Lower lobe of right lung (tissue), 2 donors: ENCODE results near the gene HAGHL. TPM values are rescaled to one million over a fixed set of nuclear protein-coding genes. Genes with fewer than 3 reads are reported as not detected.
A peak's percentile ranks its signal among the peaks of the same experiment; 100 is the strongest.

Source experiments
- ATAC-seq, 2 donors: fragments of 200-7000 bp; cut with Tn5 transposase; one replicate each; pipeline ENCODE4 v1.9.1; 2020 to 2022; ENCODE audit warnings: mild to moderate bottlenecking in 2 of 2, moderate library complexity in 2 of 2
- DNase-seq: peaks from one replicate; pipeline ENCODE4 v3.0.0-alpha.2; 2020
- H3K27ac ChIP-seq: fragments of 200-600 bp; one replicate; pipeline ENCODE4 v1.8.0; 2022
- H3K27me3 ChIP-seq: fragments of 200-600 bp; one replicate; pipeline ENCODE4 v1.8.0; 2022; ENCODE audit warnings: low read depth
- H3K36me3 ChIP-seq: fragments of 200-600 bp; one replicate; pipeline ENCODE4 v1.8.0; 2022; ENCODE audit warnings: mild to moderate bottlenecking
- H3K4me1 ChIP-seq: fragments of 200-600 bp; one replicate; pipeline ENCODE4 v1.8.0; 2022
- H3K4me3 ChIP-seq: fragments of 200-600 bp; one replicate; pipeline ENCODE4 v1.8.0; 2022; ENCODE audit warnings: mild to moderate bottlenecking
- H3K9me3 ChIP-seq: fragments of 200-600 bp; one replicate; pipeline ENCODE4 v1.8.0; 2022
- CTCF ChIP-seq: fragments of 200-600 bp; IDR thresholded peaks from one replicate; pipeline ENCODE4 v1.8.0; 2022; ENCODE audit warnings: antibody characterized with exemption, mild to moderate bottlenecking
- intact Hi-C: fragments of 100-400 bp; cut with DNase I; formaldehyde crosslinking; loops from one replicate; pipeline ENCODE4 v1.11.0; 2022
- total RNA-seq: library from RNA; stranded (reverse); fragmentation: NEBNext Ultra II Directional; extraction: Animal tissue kit (Norgen Biotek cat#: 25700); gene quantifications from one replicate; pipeline ENCODE4 v1.2.1, GENCODE V29; 2021
- donor health status: DM: no; HTN: yes; CAD: no; lungs with severe emphysema.

The HAGHL gene
- total RNA-seq, 1 donor from 2014 or later = 15.6 TPM

GRCh38 chr16:693364-693763 is 33.5 kb upstream of the HAGHL start:
- peaks cover 54% of the 10 kb centered on the region for H3K27me3 ChIP-seq
- DNase-seq = no peak
- intact Hi-C loops = no loop called here

GRCh38 chr16:693766-694165 is 33.1 kb upstream of the HAGHL start:
- DNase-seq (no peak), ATAC-seq (no peak)
- no peak overlapping the region for H3K27ac ChIP-seq
- H3K36me3 ChIP-seq = no peaks in the 10 kb centered on the region
- peaks cover 55% of the 10 kb centered on the region for H3K27me3 ChIP-seq
- H3K9me3 ChIP-seq = no peaks in the 10 kb centered on the region
- no peak overlapping the region for H3K4me3 ChIP-seq
- H3K4me1 ChIP-seq = peaks cover 40% of the 10 kb centered on the region
- intact Hi-C loops = no loop called here
- TF ChIP-seq CTCF = no peak

More at GRCh38 chr16:693364-693763, 33.5 kb upstream of the HAGHL start:
- TF ChIP-seq CTCF = no peak
- Histone ChIP-seq H3K27ac (no peak overlapping the region), H3K9me3 (no peaks in the 10 kb centered on the region), H3K4me3 (no peak overlapping the region), H3K36me3 (no peaks in the 10 kb centered on the region), H3K4me1 (peaks cover 44% of the 10 kb centered on the region)
- no peak for ATAC-seq

- H3K4me1 ChIP-seq = peaks cover 34% of the 10 kb centered on the region
- no peak overlapping the region for H3K27ac ChIP-seq
- no peak for TF ChIP-seq CTCF
- H3K36me3 ChIP-seq = no peaks in the 10 kb centered on the region
- ATAC-seq (no peak), DNase-seq (no peak)
- H3K9me3 ChIP-seq = no peaks in the 10 kb centered on the region
- intact Hi-C loops = no loop called here
- peaks cover 60% of the 10 kb centered on the region for H3K27me3 ChIP-seq
- peak overlapping the region; percentile 50 for H3K4me3 ChIP-seq
These were observed 32.6 kb upstream of the HAGHL start for GRCh38 chr16:694187-694862.

GRCh38 chr16:694863-695354 is 32.0 kb upstream of the HAGHL start:
- intact Hi-C loops = no loop called here

GRCh38 chr16:695355-696089 is 31.4 kb upstream of the HAGHL start:
- ATAC-seq (peak; percentile 69 to 81), DNase-seq (peak; percentile 74)
- Histone ChIP-seq H3K4me1 (peaks cover 26% of the 10 kb centered on the region), H3K36me3 (no peaks in the 10 kb centered on the region), H3K27ac (no peak overlapping the region), H3K9me3 (no peaks in the 10 kb centered on the region), H3K4me3 (peak overlapping the region; percentile 50), H3K27me3 (peaks cover 72% of the 10 kb centered on the region)
- intact Hi-C loops = no loop called here
- TF ChIP-seq CTCF = no peak

More at GRCh38 chr16:694863-695354, 32.0 kb upstream of the HAGHL start:
- ATAC-seq (no peak), DNase-seq (no peak)
- peaks cover 66% of the 10 kb centered on the region for H3K27me3 ChIP-seq
- peaks cover 29% of the 10 kb centered on the region for H3K4me1 ChIP-seq
- no peaks in the 10 kb centered on the region for H3K36me3 ChIP-seq
- H3K9me3 ChIP-seq = no peaks in the 10 kb centered on the region
- H3K4me3 ChIP-seq = peak overlapping the region; percentile 50
- TF ChIP-seq CTCF = no peak
- no peak overlapping the region for H3K27ac ChIP-seq
